ENCODE data around the gene SP7.
"Not testable (repeated sequence)": the region's sequence is repeated elsewhere in the genome, so short reads cannot be mapped to it uniquely, and the experiment has no call there.

Gene SP7

DNA sequence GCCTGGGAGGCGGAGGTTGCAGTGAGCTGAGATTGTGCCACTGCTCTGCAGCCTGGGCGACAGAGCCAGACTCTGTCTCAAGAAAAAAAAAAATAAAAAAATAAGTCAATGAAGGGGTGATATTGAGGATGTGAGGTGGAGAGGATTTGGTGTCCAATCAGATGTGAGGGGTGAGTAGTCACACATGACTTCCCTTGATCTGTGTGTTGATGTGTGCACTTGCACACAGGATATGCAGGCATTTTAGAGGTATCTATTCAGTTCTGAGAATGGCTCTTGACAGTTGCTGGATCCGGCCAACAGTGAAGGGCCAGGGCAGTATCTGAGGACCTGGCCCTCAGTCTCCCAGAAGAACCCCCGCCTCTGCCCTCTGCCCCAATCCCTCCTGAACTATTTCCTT is 7.8 kb upstream of the SP7 start:
- FAIRE-seq, result no peak
- no peak for TF ChIP-seq POLR2A (IDR thresholded peaks at IDR 0.05; ENCODE audit: low read depth, low read length)
- TF ChIP-seq TAF1 (IDR thresholded peaks at IDR 0.05; ENCODE audit: borderline replicate concordance, low read depth, low read length), result no peak
- no peak for TF ChIP-seq POLR2AphosphoS5 (IDR thresholded peaks at IDR 0.05; ENCODE audit: low read depth, low read length)

DNA sequence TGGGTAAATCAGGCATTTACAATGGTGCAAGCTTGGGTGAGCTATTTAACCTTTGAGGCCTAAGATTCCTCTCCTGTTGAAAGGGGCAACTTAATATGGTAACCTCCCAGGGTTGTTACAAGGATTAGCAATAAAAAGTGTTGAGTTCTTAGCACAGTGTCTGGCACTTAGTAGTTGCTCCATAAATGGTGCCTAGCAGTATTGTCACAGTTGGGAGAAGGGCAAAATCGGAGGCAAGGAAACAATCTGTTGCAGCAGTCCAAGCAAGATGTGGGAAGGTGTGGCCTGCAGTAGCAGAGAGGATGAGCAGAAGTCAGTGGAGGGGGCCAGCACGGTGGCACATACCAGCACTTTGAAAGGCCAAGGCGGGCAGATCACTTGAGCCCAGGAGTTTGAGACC is 7.3 kb upstream of the SP7 start:
- FAIRE-seq (no peak), DNase-seq (ENCODE audit: insufficient read length) (no peak)
- no peak for TF ChIP-seq POLR2AphosphoS5 (IDR thresholded peaks at IDR 0.05; ENCODE audit: low read depth, low read length)
- TF ChIP-seq POLR2A (IDR thresholded peaks at IDR 0.05; ENCODE audit: low read depth, low read length), result no peak
- TF ChIP-seq TAF1 (IDR thresholded peaks at IDR 0.05; ENCODE audit: borderline replicate concordance, low read depth, low read length), result no peak

More for the DNA sequence above, 7.8 kb upstream of the SP7 start:
- no peak for DNase-seq (ENCODE audit: insufficient read length)

DNA sequence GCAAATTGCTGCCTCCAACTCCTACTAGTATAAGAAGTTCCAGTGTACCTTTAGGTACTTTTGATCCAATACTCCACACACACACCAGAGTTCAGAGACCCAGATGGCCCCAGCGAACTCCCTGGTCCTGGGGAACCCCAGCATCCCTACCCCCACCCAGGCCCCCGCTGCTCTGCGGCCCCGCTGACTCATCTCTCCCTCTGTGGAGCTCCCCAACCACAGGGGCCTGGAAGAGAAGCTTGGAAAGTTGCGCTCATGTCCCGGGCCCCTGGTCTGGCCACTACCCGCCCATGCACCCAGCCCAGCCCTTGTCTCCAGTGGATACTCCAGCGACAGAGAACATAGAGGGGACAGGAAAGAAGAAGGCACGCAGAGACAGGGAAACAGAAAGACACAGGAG is 4.2 kb upstream of the SP7 start:
- no peak for FAIRE-seq
- TF ChIP-seq TAF1 (IDR thresholded peaks at IDR 0.05; ENCODE audit: borderline replicate concordance, low read depth, low read length) (no peak), POLR2A (IDR thresholded peaks at IDR 0.05; ENCODE audit: low read depth, low read length) (no peak), POLR2AphosphoS5 (IDR thresholded peaks at IDR 0.05; ENCODE audit: low read depth, low read length) (no peak)
- DNase-seq (ENCODE audit: insufficient read length), result no peak

GRCh38 chr12:53338916-53339315 is 2.8 kb upstream of the SP7 start:
- DNase-seq (ENCODE audit: insufficient read length) (no peak), FAIRE-seq (no peak)
- TF ChIP-seq TAF1 (IDR thresholded peaks at IDR 0.05; ENCODE audit: borderline replicate concordance, low read depth, low read length), result no peak
- TF ChIP-seq POLR2A (IDR thresholded peaks at IDR 0.05; ENCODE audit: low read depth, low read length), result no peak
- no peak for TF ChIP-seq POLR2AphosphoS5 (IDR thresholded peaks at IDR 0.05; ENCODE audit: low read depth, low read length)

- FAIRE-seq, result no peak
- DNase-seq (ENCODE audit: insufficient read length), result no peak
- TF ChIP-seq POLR2AphosphoS5 (IDR thresholded peaks at IDR 0.05; ENCODE audit: low read depth, low read length), result no peak
- TF ChIP-seq POLR2A (IDR thresholded peaks at IDR 0.05; ENCODE audit: low read depth, low read length), result no peak
- TF ChIP-seq TAF1 (IDR thresholded peaks at IDR 0.05; ENCODE audit: borderline replicate concordance, low read depth, low read length), result no peak
Measured at GRCh38 chr12:53338017-53338416, 1.9 kb upstream of the SP7 start.

- TF ChIP-seq POLR2AphosphoS5 (IDR thresholded peaks at IDR 0.05; ENCODE audit: low read depth, low read length), result no peak
- TF ChIP-seq TAF1 (IDR thresholded peaks at IDR 0.05; ENCODE audit: borderline replicate concordance, low read depth, low read length), result no peak
- no peak for TF ChIP-seq POLR2A (IDR thresholded peaks at IDR 0.05; ENCODE audit: low read depth, low read length)
- no peak for FAIRE-seq
Measured at GRCh38 chr12:53334822-53335221, 1.3 kb downstream of the SP7 start.

DNA sequence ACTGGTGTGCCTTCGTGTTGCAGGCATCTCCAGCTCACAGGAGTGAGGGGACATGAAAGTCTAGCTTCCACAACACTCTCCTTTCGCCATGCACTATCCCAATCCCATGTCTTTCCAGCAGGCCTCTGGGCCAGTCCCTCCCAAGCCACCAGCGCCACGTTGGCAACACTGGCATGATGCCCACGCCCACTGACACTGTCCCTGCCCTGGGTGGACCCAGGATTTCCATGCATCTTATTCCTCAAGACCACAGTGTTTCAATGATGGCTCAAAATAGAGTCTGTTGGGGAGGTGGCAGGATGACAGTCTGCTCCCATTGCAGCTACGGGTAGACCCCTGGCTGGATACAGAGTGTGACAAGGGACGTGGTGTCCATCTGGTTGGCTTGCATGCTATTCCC is 2.3 kb downstream of the SP7 start:
- TF ChIP-seq TAF1 (IDR thresholded peaks at IDR 0.05; ENCODE audit: borderline replicate concordance, low read depth, low read length) (no peak), POLR2A (IDR thresholded peaks at IDR 0.05; ENCODE audit: low read depth, low read length) (no peak), POLR2AphosphoS5 (IDR thresholded peaks at IDR 0.05; ENCODE audit: low read depth, low read length) (no peak)
- DNase-seq (ENCODE audit: insufficient read length), result no peak

More at GRCh38 chr12:53334822-53335221, 1.3 kb downstream of the SP7 start:
- no peak for DNase-seq (ENCODE audit: insufficient read length)

GRCh38 chr12:53333289-53333688 is 2.9 kb downstream of the SP7 start:
- no peak for DNase-seq (ENCODE audit: insufficient read length)

More for the DNA sequence above, 2.3 kb downstream of the SP7 start:
- no peak for FAIRE-seq

GRCh38 chr12:53332744-53333143 is 3.4 kb downstream of the SP7 start:
- TF ChIP-seq POLR2AphosphoS5 (IDR thresholded peaks at IDR 0.05; ENCODE audit: low read depth, low read length) (no peak), TAF1 (IDR thresholded peaks at IDR 0.05; ENCODE audit: borderline replicate concordance, low read depth, low read length) (no peak), POLR2A (IDR thresholded peaks at IDR 0.05; ENCODE audit: low read depth, low read length) (no peak)

More at GRCh38 chr12:53333289-53333688, 2.9 kb downstream of the SP7 start:
- TF ChIP-seq TAF1 (IDR thresholded peaks at IDR 0.05; ENCODE audit: borderline replicate concordance, low read depth, low read length) (no peak), POLR2AphosphoS5 (IDR thresholded peaks at IDR 0.05; ENCODE audit: low read depth, low read length) (no peak), POLR2A (IDR thresholded peaks at IDR 0.05; ENCODE audit: low read depth, low read length) (no peak)
- FAIRE-seq, result no peak

DNA sequence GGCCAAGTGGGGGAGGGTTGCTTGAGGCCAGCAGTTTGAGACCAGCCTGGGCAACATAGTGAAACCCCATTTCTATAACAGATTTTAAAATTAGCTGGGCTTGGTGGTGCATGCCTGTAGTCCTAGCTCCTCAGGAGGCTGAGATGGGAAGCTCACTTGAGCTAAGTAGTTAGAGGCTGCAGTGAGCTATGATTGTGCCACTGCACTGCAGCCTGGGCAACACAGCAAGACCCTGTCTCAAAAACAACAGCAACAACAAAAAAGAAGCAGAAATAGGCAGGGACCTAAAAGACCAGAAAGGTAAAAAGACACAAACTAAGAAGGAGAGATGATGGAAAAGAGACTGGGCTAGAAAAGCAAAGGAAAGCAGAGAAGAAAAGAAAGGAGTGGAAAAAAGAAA is 3.8 kb downstream of the SP7 start:
- FAIRE-seq; DNase-seq (ENCODE audit: insufficient read length): not testable (repeated sequence)

More at GRCh38 chr12:53332744-53333143, 3.4 kb downstream of the SP7 start:
- FAIRE-seq, result no peak
- DNase-seq (ENCODE audit: insufficient read length), result no peak

- FAIRE-seq, result no peak
Measured at GRCh38 chr12:53330671-53331070, 5.5 kb downstream of the SP7 start.

GRCh38 chr12:53328043-53328435 is 8.1 kb downstream of the SP7 start:
- no peak for TF ChIP-seq POLR2AphosphoS5 (IDR thresholded peaks at IDR 0.05; ENCODE audit: low read depth, low read length)
- TF ChIP-seq POLR2A (IDR thresholded peaks at IDR 0.05; ENCODE audit: low read depth, low read length), result no peak
- TF ChIP-seq TAF1 (IDR thresholded peaks at IDR 0.05; ENCODE audit: borderline replicate concordance, low read depth, low read length), result no peak
- FAIRE-seq (no peak), DNase-seq (ENCODE audit: insufficient read length) (no peak)

More at GRCh38 chr12:53330671-53331070, 5.5 kb downstream of the SP7 start:
- no peak for TF ChIP-seq POLR2A (IDR thresholded peaks at IDR 0.05; ENCODE audit: low read depth, low read length)
- no peak for TF ChIP-seq POLR2AphosphoS5 (IDR thresholded peaks at IDR 0.05; ENCODE audit: low read depth, low read length)
- TF ChIP-seq TAF1 (IDR thresholded peaks at IDR 0.05; ENCODE audit: borderline replicate concordance, low read depth, low read length), result no peak
- no peak for DNase-seq (ENCODE audit: insufficient read length)

Data from GM12892 (cell line).